Lower leg skin (tissue), 3 donors: Measurements from ENCODE around the gene PCDHGA7.

Experiments used
- CTCF ChIP-seq, 3 donors: fragments of 450-650 bp; IDR thresholded peaks; one replicate each; pipeline ENCODE4 v1.5.1; 2016; ENCODE audit warnings: antibody characterized with exemption in 3 of 3, mild to moderate bottlenecking in 3 of 3, moderate library complexity in 2 of 3
- POLR2A ChIP-seq, 2 donors: fragments of 450-650 bp; IDR thresholded peaks; one replicate each; pipeline ENCODE4 v1.6.1; 2016 to 2017; ENCODE audit warnings: antibody characterized with exemption in 2 of 2, mild to moderate bottlenecking in 1 of 2, moderate library complexity in 1 of 2

- TF ChIP-seq CTCF (IDR thresholded peaks at IDR 0.05) = no peak
- TF ChIP-seq POLR2A (IDR thresholded peaks at IDR 0.05) = no peak
Measured at GRCh38 chr5:141354900-141355469, 27.6 kb upstream of the PCDHGA7 start, which contains the start of gene PCDHGA4.
